ENCODE data around the gene RAB11FIP4. TPM values are rescaled to one million over a fixed set of nuclear protein-coding genes. Genes with fewer than 3 reads are reported as not detected.

Gene RAB11FIP4
- total RNA-seq, 1 donor from 2014 or later: 10.2 TPM

GRCh38 chr17:31573861-31574260 lies 182.4 kb downstream of the RAB11FIP4 start:
- Mint-ChIP-seq H3K27ac (no peak overlapping the region), H3K4me1 (peaks cover 25% of the 10 kb centered on the region), H3K9me3 (no peaks in the 10 kb centered on the region), H3K4me3 (no peak overlapping the region), H3K36me3 (peaks cover 3% of the 10 kb centered on the region), H3K27me3 (ENCODE audit: insufficient read depth, low read depth) (peaks cover 7% of the 10 kb centered on the region)
- no peak for TF ChIP-seq EZH2phosphoT487 (IDR thresholded peaks at IDR 0.05)
- TF ChIP-seq, protein P1, sequence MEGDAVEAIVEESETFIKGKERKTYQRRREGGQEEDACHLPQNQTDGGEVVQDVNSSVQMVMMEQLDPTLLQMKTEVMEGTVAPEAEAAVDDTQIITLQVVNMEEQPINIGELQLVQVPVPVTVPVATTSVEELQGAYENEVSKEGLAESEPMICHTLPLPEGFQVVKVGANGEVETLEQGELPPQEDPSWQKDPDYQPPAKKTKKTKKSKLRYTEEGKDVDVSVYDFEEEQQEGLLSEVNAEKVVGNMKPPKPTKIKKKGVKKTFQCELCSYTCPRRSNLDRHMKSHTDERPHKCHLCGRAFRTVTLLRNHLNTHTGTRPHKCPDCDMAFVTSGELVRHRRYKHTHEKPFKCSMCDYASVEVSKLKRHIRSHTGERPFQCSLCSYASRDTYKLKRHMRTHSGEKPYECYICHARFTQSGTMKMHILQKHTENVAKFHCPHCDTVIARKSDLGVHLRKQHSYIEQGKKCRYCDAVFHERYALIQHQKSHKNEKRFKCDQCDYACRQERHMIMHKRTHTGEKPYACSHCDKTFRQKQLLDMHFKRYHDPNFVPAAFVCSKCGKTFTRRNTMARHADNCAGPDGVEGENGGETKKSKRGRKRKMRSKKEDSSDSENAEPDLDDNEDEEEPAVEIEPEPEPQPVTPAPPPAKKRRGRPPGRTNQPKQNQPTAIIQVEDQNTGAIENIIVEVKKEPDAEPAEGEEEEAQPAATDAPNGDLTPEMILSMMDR (IDR thresholded peaks at IDR 0.05): no peak
- TF ChIP-seq EZH2 (IDR thresholded peaks at IDR 0.05): no peak
- no peaks in the 10 kb centered on the region for H3K27me3 ChIP-seq
- no peak overlapping the region for H3K4me3 ChIP-seq
- H3K27ac ChIP-seq: no peak overlapping the region
- H2AFZ ChIP-seq (replicated peaks): no peak overlapping the region
- no peaks in the 10 kb centered on the region for H3K36me3 ChIP-seq
- H3K79me2 ChIP-seq (ENCODE audit: low read depth): no peaks in the 10 kb centered on the region
- DNase-seq (ENCODE audit: low spot score): no peak
- H3F3A ChIP-seq (ENCODE audit: low read depth): no peaks in the 10 kb centered on the region
- no peaks in the 10 kb centered on the region for H3K4me1 ChIP-seq
- H4K20me1 ChIP-seq (ENCODE audit: low read depth): peaks cover 7% of the 10 kb centered on the region
- H3K9ac ChIP-seq: no peak overlapping the region
- H3K4me2 ChIP-seq: no peak overlapping the region
- no peaks in the 10 kb centered on the region for H3K9me3 ChIP-seq (ENCODE audit: low read depth)

DNA sequence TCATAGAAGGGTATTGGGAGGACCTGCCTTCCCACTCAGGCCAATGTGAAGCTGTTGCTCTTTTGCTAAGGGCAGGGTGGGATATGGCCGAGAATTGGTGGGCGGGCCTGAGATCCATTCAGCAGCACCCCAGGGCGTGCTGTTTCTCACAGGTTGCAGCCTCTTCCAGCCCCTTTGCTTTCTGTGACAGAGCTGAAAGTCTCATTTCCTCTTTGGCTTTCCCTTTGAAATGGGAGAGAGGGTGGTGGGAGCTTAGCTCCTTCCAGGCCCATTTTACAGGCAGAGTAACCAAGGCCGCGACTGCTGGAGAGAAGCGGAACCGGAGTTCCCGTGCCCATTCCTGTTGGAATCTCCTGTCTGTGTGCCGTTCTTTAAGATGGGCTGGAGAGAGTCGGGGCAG lies 183.0 kb downstream of the RAB11FIP4 start:
- no peak overlapping the region for H3K9ac ChIP-seq
- no peaks in the 10 kb centered on the region for H3K4me1 ChIP-seq
- H3K27ac ChIP-seq: no peak overlapping the region
- H3F3A ChIP-seq (ENCODE audit: low read depth): no peaks in the 10 kb centered on the region
- no peak for TF ChIP-seq EZH2phosphoT487 (IDR thresholded peaks at IDR 0.05)
- TF ChIP-seq EZH2 (IDR thresholded peaks at IDR 0.05): no peak
- TF ChIP-seq, protein P1 (IDR thresholded peaks at IDR 0.05): no peak
- Mint-ChIP-seq H3K27ac (no peak overlapping the region), H3K4me3 (no peak overlapping the region), H3K36me3 (peaks cover 3% of the 10 kb centered on the region), H3K4me1 (peaks cover 29% of the 10 kb centered on the region), H3K9me3 (no peaks in the 10 kb centered on the region), H3K27me3 (ENCODE audit: insufficient read depth, low read depth) (peaks cover 7% of the 10 kb centered on the region)
- no peaks in the 10 kb centered on the region for H3K9me3 ChIP-seq (ENCODE audit: low read depth)
- H3K27me3 ChIP-seq: no peaks in the 10 kb centered on the region
- H3K79me2 ChIP-seq (ENCODE audit: low read depth): no peaks in the 10 kb centered on the region
- DNase-seq (ENCODE audit: low spot score): no peak
- H3K4me3 ChIP-seq: no peak overlapping the region
- H4K20me1 ChIP-seq (ENCODE audit: low read depth): peaks cover 7% of the 10 kb centered on the region
- no peak overlapping the region for H3K4me2 ChIP-seq
- no peaks in the 10 kb centered on the region for H3K36me3 ChIP-seq
- H2AFZ ChIP-seq (replicated peaks): no peak overlapping the region

- Histone ChIP-seq H3K4me1 (no peaks in the 10 kb centered on the region), H3K27ac (no peak overlapping the region), H3F3A (ENCODE audit: low read depth) (no peaks in the 10 kb centered on the region), H3K27me3 (no peaks in the 10 kb centered on the region), H3K4me3 (no peak overlapping the region), H2AFZ (replicated peaks) (no peak overlapping the region), H3K79me2 (ENCODE audit: low read depth) (no peaks in the 10 kb centered on the region), H3K4me2 (no peak overlapping the region), H4K20me1 (ENCODE audit: low read depth) (peaks cover 7% of the 10 kb centered on the region), H3K36me3 (no peaks in the 10 kb centered on the region), H3K9me3 (ENCODE audit: low read depth) (no peaks in the 10 kb centered on the region), H3K9ac (no peak overlapping the region)
- H3K9me3 Mint-ChIP-seq: no peaks in the 10 kb centered on the region
- peaks cover 29% of the 10 kb centered on the region for H3K4me1 Mint-ChIP-seq
- TF ChIP-seq EZH2phosphoT487 (IDR thresholded peaks at IDR 0.05) (no peak), EZH2 (IDR thresholded peaks at IDR 0.05) (no peak)
- TF ChIP-seq, protein P1 (IDR thresholded peaks at IDR 0.05): no peak
- H3K27me3 Mint-ChIP-seq (ENCODE audit: insufficient read depth, low read depth): peaks cover 7% of the 10 kb centered on the region
- DNase-seq (ENCODE audit: low spot score): no peak
- H3K4me3 Mint-ChIP-seq: no peak overlapping the region
- no peak overlapping the region for H3K27ac Mint-ChIP-seq
- H3K36me3 Mint-ChIP-seq: peaks cover 3% of the 10 kb centered on the region
Observed at GRCh38 chr17:31575043-31575442, 183.6 kb downstream of the RAB11FIP4 start.

Data from neural progenitor cell (in vitro differentiated cells).